SH-SY5Y (cell line): ENCODE results near the gene EHMT2.

Experiments used
- GATA2 ChIP-seq: IDR thresholded peaks from 2 replicates; pipeline ENCODE4 v1.6.1; 2011; ENCODE audit warnings: mild to moderate bottlenecking, low read depth, low read length
- GATA3 ChIP-seq: IDR thresholded peaks from 2 replicates; pipeline ENCODE4 v1.6.1; 2011; ENCODE audit warnings: low read depth, mild to moderate bottlenecking, low read length, moderate library complexity

DNA sequence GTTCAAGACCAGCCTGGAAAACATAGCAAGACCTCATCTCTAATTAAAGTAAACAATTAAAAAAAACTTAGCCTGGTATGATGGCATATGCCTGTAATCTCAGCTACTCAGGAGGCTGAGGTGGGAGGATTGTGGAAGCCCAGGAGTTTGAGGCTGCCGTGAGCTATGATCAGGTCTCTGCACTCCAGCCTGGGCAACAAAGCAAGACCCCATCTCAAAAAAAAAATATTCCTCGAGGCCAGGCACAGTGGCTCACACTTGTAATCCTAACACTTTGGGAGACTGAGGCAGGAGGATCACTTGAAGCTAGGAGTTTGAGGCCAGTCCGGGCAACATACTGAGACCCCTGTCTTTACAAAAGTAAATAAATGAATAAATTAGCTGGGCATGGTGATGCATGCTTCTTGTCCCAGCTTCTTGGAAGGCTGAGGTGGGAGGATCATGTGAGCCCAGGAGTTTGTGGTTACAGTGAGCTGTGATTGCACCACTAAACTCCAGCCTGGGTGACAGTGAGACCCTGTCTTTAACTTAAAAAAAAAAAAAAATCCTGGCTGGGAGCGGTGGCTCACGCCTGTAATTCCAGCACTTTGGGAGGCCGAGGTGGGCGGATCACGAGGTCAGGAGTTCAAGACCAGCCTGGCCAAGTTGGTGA, 20.7 kb upstream of the EHMT2 start:
- TF ChIP-seq GATA2 (no peak), GATA3 (no peak)
